ENCODE data around the gene DNAJB2.

The DNAJB2 gene

GRCh38 chr2:219261024-219261855, 17.9 kb upstream of the DNAJB2 start:
- no peak for DNase-seq

GRCh38 chr2:219266232-219266631, 12.9 kb upstream of the DNAJB2 start:
- DNase-seq: no peak

DNA sequence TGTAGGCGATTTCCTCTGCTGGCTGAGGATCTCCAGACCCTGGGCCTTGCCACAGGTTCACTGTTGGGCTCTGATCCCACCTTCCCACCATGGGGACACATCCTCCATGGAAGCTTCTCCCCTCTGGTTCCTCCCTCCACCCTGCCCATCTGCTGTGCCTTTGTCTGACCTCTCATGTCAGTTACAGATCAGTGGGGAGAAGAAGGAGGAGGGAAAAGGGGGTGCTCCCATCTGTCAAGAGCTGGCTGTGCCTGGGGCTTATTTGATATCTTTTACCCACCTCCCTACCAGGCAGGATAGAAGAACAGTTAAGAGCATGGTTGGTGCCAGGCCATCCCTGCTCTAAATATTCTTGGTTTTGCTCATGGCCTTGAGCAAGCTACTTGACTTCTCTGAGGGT, 12.3 kb upstream of the DNAJB2 start:
- no peak for DNase-seq

DNA sequence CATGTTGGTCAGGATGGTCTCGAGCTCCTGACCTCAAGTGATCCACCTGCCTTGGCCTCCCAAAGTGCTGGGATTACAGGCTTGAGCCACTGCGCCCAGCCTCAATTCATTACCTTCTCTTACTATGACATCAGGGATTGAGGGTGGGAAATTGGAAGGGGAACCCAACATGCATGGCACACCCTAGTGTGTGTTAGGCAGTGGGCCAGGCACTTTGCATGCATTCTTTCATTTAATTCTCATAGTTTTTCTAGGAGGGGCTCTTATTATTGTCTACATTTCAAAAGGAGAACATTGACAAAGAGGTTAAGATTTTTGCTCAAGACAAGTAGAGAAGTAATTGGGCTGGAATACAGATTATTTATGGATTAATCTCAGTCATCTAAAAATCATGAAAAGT, 10.9 kb upstream of the DNAJB2 start:
- no peak for DNase-seq

- DNase-seq: no peak
Measured at GRCh38 chr2:219269362-219270054, 9.7 kb upstream of the DNAJB2 start.

- DNase-seq: no peak
Measured at GRCh38 chr2:219270055-219270372, 9.2 kb upstream of the DNAJB2 start.

DNA sequence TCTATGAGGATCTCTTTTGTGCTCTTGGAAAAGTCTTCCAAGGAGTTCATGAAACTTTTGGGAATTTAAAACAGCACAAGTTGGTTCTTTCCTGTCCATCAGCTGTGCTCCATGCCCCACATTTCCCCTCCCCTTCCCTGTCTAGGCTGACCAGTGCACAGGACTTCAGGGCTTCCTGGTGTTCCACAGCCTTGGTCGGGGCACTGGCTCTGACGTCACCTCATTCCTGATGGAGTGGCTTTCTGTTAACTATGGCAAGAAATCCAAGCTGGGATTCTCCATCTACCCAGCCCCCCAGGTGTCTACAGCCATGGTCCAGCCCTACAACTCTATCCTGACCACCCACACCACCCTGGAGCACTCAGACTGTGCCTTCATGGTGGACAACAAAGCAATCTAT, 8.1 kb upstream of the DNAJB2 start:
- DNase-seq: no peak

DNA sequence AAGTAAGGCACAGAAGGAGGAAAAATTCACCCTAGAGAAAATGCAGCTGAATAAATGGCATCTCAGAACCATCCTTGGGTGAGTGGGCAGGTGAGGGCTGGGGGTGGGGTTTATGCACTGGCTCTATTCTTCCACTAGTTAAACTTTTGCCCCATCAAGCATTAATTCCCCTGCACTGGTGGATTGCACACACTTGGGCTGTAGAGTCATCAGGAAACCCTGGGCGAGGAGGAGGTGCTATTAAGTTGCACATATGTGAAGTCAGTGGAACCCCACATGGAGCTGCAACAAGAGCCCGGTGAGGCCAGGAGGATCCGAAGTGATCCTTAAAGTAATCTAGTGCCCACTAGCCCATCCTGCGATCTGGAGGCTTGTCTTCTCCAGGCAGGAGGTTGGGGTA, 6.8 kb upstream of the DNAJB2 start:
- DNase-seq: no peak

- DNase-seq: no peak
Measured at GRCh38 chr2:219272995-219273394, 6.2 kb upstream of the DNAJB2 start.

- no peak for DNase-seq
Measured at GRCh38 chr2:219273937-219274336, 5.2 kb upstream of the DNAJB2 start.

DNA sequence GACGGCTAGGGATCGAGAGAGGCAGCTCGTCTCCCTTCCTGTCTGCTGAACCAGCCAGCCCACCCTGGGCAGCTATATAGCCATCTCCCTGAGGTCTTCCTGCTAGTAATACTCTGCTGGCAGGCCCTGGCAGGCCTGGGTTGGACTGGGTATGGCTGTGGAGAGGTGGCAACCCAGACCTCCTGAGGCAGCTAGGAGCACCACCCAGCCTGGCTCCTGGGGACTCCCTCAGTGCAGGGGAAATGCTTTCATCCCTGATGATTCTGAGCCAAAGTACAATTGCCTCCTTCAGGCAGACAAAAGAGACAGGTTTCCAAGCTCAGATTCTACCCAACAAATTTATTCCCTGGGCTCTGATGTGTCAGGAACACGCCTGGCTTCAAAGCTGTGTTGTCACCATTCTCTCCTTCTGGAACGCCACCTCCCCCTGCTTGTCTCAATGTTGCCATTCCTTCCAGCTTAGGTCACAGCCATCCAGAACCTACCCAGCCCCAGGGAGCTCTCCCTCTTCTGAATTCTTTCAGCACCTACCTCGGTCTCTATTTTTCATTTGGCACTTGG, 4.7 kb upstream of the DNAJB2 start:
- no peak for DNase-seq

GRCh38 chr2:219277703-219278654, 1.2 kb upstream of the DNAJB2 start:
- peak; percentile 64 for DNase-seq

- DNase-seq: no peak
Measured at GRCh38 chr2:219278655-219279150, 463 bp upstream of the DNAJB2 start.

DNA sequence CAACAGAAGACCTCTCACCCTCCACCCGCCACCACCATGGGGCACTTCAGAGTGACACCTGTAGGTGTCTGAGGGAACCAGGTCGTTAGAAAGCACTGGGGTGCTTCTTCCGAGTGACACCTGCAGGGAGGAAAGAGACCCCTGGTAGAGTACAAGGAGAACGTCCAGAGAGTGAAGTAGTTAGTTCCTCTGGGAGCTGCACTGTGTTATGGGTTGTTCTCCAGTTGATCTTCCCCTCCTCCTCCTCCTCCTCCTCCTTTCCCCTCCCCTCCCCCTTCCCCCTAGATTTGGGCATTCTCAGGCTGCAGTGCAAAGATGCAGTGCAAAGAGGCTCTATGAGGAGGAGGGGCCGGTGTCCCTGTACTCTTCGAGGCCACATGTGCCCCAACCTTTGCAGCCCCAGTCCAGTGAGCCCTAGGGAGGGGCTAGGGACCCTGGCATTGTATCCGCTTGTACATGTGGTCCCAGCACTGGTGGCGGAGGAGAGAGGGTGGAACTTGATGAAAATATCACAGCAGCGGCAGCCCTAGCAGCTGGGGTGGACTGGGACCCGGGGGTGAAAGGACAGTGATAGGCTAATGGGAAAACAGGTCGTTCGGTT, 850 bp downstream of the DNAJB2 start:
- no peak for DNase-seq

DNA sequence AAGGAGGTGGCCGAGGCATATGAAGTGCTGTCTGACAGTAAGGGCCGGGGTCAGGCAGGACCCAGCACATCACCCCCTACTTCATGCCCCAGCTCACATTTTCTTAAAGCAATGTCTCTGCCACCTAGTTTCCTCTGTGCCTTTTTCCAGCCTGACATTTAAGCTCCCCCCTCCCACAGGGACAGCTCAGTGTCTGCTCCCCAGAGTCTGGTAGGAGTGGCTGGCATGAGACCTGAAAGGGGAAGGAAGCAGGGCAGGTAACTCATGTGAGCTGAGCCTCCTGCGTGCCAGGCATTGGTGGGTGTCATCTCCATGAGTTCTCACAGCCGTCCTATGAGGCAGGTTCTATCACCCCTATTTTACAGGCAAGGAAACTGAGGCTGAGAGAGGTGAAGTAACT, 1.5 kb downstream of the DNAJB2 start:
- DNase-seq: no peak

DNA sequence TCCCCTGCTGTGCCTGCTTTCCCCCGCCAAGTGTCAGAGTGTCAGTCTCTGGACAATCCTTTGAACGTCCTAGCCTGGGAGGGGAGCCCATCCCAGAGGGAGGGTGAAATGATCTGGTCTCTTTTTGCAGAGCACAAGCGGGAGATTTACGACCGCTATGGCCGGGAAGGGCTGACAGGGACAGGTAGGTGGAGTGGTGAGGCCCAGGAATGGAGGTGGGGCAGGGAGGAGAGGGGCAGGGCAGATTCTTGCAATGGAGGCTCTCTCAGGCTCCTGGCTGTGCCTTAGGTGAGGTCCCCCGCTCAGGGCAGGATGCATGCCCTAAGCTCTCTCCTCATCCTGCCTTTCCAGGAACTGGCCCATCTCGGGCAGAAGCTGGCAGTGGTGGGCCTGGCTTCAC, 2.4 kb downstream of the DNAJB2 start:
- no peak for DNase-seq

- DNase-seq: no peak
Measured at GRCh38 chr2:219282375-219282774, 3.2 kb downstream of the DNAJB2 start.

DNA sequence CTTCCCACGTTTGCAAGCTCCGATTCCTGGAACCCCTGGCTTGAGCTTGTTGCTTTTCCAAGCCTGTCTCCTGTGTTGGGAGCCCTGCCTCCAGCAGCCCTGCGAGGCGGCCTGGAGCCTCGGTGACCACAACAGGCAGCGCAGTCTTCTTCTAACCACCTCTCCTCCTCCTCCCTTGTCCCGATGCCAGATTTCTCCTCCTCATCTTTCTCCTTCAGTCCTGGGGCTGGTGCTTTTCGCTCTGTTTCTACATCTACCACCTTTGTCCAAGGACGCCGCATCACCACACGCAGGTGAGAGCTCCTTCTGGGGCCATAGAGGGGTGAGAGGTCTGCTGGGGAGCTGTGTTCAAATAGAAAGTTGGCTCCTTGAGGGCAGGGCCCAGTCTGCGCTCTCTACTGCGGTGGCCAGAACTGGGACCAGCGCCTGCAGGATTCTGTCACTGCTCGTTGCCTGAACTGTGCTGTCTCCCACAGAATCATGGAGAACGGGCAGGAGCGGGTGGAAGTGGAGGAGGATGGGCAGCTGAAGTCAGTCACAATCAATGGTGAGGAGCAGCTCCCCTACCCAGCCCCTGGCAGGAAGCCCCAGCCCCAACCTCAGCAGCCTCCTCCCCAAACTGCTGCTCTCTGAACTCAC, 3.9 kb downstream of the DNAJB2 start:
- no peak for DNase-seq

- DNase-seq: no peak
Measured at GRCh38 chr2:219284501-219285372, 5.6 kb downstream of the DNAJB2 start.

- no peak for DNase-seq
Measured at GRCh38 chr2:219285373-219285735, 6.2 kb downstream of the DNAJB2 start.

- DNase-seq: no peak
Measured at GRCh38 chr2:219285894-219286425, 6.8 kb downstream of the DNAJB2 start.
